NT2/D1 (cell line): Measurements from ENCODE around the gene BRPF1.

Experiments
- YY1 ChIP-seq: IDR thresholded peaks from 2 replicates; pipeline ENCODE4 v1.6.1; 2011; ENCODE audit not compliant: insufficient read length, insufficient read depth
- ZNF274 ChIP-seq: IDR thresholded peaks from 2 replicates; pipeline ENCODE4 v1.6.1; 2011; ENCODE audit warnings: mild to moderate bottlenecking, low read depth, low read length

GRCh38 chr3:9700536-9700935 lies 31.0 kb upstream of the BRPF1 start:
- TF ChIP-seq ZNF274 (no peak), YY1 (no peak)
